Activated naive CD4-positive, alpha-beta T cell treated with anti-CD3 and anti-CD28 coated beads, Interleukin-2, amount 50 U/mL, for 72 hours (primary cell): ENCODE results near the gene DUSP23. TPM values are rescaled to one million over a fixed set of nuclear protein-coding genes. Genes with fewer than 3 reads are reported as not detected.

ENCODE experiments used
- ATAC-seq, 2 donors: fragments of 150-1000 bp; cut with Tn5 transposase; 2 replicates each; pipeline ENCODE4 v1.10.0; 2021; ENCODE audit warnings: mild to moderate bottlenecking in 2 of 2, moderate library complexity in 2 of 2
- DNase-seq, 2 donors: peaks; one replicate each; pipeline ENCODE4 v3.0.0; 2021 to 2022; ENCODE audit warnings: low spot score in 2 of 2
- H3K27ac Mint-ChIP-seq, 2 donors: one replicate each; pipeline ENCODE4 v1.8.0; 2022; ENCODE audit warnings: mild to moderate bottlenecking in 2 of 2, mixed read lengths in 2 of 2
- H3K36me3 Mint-ChIP-seq, 2 donors: one replicate each; pipeline ENCODE4 v1.8.0; 2022; ENCODE audit warnings: mixed read lengths in 2 of 2
- H3K9me3 Mint-ChIP-seq, 2 donors: one replicate each; pipeline ENCODE4 v1.8.0; 2022; ENCODE audit warnings: mixed read lengths in 2 of 2
- total RNA-seq, 2 donors: library from RNA; stranded (reverse); gene quantifications; one replicate each; pipeline ENCODE4 v1.2.3, GENCODE V29; 2022

The DUSP23 gene
- total RNA-seq: 10 to 100 TPM; 16.8 to 24.4 TPM

DNA sequence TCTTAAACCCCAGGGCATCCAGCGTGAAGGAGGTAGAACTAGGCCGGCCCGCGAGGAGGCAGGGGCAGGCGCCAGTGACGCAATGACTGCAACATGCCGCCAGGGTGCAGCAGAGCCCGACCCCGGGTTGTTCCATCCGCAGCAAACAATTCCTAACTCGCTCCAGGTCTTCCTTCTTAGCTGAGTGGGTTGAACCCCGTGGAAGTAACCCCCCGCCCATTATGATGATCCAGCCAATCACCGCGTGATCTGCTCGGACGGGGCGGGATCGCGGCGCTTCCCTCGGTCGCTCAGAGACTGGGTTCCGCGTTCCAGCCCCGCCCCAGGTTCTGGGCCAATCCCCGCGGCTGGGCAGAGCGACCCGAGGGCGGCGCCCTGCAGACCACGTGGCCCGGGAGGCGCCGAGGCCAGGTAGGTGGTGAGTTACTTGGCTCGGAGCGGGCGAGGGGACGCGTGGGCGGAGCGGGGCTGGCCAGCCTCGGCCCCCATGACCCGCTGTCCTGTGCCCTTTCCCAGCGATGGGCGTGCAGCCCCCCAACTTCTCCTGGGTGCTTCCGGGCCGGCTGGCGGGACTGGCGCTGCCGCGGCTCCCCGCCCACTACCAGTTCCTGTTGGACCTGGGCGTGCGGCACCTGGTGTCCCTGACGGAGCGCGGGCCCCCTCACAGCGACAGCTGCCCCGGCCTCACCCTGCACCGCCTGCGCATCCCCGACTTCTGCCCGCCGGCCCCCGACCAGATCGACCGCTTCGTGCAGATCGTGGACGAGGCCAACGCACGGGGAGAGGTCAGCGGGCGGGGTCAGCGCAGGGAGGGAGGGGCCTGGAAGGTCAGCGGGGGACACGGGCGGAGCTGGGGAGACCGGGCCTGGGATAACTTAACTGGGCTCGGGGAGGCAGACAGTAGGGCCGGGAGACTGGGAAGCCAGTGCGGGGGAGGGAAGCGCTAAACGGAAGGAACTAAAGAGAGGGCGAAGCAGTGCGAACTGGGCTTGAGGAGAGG, at the start of gene DUSP23:
DUSP23 (plus strand) TSS at position 380 of the 1,000 bp plus-strand sequence; CDS start at position 519, 139 bp downstream.
- no peaks in the 10 kb centered on the region for H3K36me3 Mint-ChIP-seq
- peak within 1 kb of the TSS in 1 of 2 donors; percentile 67 for H3K27ac Mint-ChIP-seq
- DNase-seq: peak; percentile 96 to 97
- no peaks in the 10 kb centered on the region for H3K9me3 Mint-ChIP-seq
- ATAC-seq: peak; percentile 98

- Mint-ChIP-seq H3K27ac (no peak overlapping the region), H3K9me3 (peaks cover 0 to 4% of the 10 kb centered on the region in 2 donors), H3K36me3 (no peaks in the 10 kb centered on the region)
- DNase-seq (no peak), ATAC-seq (no peak)
Measured at GRCh38 chr1:159737238-159737916, 43.4 kb upstream of the DUSP23 start.

DNA sequence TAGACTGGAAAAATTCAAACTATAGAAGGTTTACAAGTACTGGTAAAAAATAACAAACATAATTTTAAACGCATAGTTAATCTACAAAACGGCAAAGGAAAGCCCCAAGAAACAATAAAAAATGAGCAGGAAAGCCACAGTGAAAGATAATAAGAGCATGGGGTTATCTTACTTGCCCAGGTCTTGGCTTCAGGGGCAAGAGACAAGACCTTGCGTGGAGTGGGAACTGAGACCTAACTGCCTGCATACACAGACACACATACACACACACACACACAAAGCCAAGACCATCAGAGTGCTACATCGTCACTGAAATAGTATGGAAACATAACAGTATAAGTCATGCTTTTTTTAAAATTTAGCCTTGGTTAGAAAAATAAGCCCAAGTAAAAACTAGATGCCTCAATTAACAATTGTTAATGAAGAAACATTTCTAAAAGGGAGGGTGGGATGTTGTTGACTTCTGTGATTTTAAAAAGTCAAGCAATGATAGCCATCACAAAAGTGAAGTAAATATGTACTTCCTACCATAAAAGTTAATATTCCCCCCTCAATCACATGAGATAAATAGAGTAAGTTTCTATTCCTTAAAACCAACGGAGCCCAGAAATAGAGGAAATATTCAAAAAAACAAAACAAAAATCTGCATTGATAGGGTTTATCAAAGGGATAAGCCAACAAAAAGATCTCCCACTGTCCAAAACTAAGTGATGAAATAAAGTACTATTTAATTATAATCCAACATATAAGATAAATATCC, 36.9 kb upstream of the DUSP23 start:
- Mint-ChIP-seq H3K9me3 (no peaks in the 10 kb centered on the region), H3K27ac (no peak overlapping the region)

GRCh38 chr1:159746666-159747065, 34.1 kb upstream of the DUSP23 start:
- ATAC-seq: no peak
- Mint-ChIP-seq H3K27ac (no peak overlapping the region), H3K36me3 (no peaks in the 10 kb centered on the region), H3K9me3 (no peaks in the 10 kb centered on the region)
- no peak for DNase-seq

More for the DNA sequence above, 36.9 kb upstream of the DUSP23 start:
- no peak for ATAC-seq
- H3K36me3 Mint-ChIP-seq: no peaks in the 10 kb centered on the region
- DNase-seq: no peak

DNA sequence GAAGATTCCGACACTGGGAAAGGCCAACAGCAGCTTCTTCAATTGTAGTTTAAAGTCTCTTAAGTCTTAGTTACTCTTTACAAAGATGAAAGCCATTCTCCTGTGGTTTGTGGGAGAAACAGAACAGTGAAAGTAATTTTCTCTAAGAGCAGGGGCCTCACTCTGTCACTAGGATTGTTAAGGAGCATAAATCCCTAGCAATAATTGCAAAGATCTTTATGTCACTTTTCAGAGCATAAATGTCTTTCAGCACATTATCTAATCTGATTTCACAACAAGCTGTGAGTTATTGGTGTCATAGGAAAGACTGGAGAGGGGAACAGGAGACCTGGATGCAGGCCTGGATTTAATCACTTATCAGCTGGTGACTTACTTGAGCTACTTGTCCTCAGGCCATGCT, 32.4 kb upstream of the DUSP23 start:
- DNase-seq (no peak), ATAC-seq (no peak)
- Mint-ChIP-seq H3K9me3 (no peaks in the 10 kb centered on the region), H3K36me3 (no peaks in the 10 kb centered on the region), H3K27ac (no peak overlapping the region)

DNA sequence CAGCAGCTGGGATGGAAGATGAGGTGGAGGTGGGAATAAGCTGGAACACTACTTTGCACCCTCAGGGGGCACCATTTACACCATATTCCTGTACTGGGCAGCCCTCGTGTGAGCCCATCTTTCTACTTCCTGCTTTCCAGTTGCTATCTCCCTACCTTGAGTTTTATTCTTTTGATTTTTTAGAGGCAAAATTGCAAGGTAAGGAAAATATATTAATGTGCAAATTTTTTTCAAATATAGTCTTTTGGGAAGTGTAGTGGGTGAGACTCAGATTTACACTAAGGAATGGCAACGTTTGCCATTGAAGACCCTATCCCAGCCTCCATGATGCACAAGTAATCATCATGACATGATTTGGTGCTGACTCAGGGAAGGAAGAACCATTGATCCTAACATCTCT, 31.1 kb upstream of the DUSP23 start:
- Mint-ChIP-seq H3K36me3 (no peaks in the 10 kb centered on the region), H3K9me3 (no peaks in the 10 kb centered on the region), H3K27ac (no peak overlapping the region)
- ATAC-seq: no peak
- no peak for DNase-seq

DNA sequence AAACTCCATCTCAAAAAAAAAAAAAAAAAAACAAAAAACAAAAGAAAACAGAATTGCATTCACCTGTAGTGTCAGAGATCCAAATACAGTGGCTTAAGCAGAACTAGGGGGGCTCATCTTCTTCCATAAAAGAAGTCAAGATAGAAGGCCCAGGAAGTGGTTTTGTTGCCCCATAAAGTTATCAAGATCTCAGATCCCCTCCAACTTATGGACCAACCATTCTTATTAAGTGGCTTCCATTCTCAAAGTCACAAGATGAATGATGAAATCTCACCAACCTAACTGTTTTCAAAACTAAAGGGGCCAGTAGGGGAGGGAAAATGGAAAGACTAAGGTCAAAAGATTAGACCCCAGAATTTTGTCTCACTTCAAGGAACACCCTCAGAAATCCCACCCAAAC, 30.1 kb upstream of the DUSP23 start:
- DNase-seq (no peak), ATAC-seq (no peak)
- no peaks in the 10 kb centered on the region for H3K36me3 Mint-ChIP-seq
- no peak overlapping the region for H3K27ac Mint-ChIP-seq
- no peaks in the 10 kb centered on the region for H3K9me3 Mint-ChIP-seq

DNA sequence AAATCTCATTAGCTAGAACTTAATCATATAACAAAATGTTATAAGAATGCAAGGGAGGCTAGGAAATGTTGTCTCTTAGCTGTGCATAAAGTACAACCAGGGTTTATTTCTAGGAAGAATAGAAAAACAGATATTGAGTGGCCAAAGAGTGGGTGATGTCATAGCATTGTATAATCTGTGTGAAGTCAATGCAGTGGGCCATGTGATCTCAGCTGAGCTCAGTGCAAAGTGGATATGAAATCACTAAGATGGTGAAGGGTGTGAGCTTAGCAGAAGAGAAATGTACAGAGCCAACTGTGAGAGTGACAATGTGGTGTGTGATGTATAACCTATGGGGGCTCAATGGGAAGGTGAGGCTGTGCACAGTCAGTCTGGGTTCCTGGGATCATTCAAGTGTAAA, 29.7 kb upstream of the DUSP23 start:
- no peak for ATAC-seq
- no peaks in the 10 kb centered on the region for H3K9me3 Mint-ChIP-seq

DNA sequence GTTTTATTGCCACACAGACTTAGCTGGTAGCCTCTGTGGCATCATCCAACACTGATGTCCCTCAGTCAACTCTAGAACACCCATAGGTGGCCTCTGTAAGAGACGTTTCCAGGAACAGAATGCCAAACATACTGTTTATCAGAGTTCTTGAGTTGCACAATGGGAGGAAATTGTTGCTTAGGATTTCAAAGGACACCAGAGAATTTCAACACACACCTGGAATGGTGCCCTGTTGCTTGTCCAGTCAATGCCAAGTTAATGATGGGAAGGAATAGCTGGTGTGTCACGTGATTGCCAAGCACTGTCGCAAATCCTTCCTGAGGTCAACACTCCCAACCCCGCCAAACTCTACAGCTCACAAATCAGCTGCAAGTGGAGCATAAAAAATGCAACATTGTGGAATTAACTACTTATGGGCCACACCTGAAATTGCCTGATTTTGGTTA, 28.6 kb upstream of the DUSP23 start:
- no peak for ATAC-seq
- no peak overlapping the region for H3K27ac Mint-ChIP-seq

More for the DNA sequence above, 29.7 kb upstream of the DUSP23 start:
- Mint-ChIP-seq H3K36me3 (no peaks in the 10 kb centered on the region), H3K27ac (no peak overlapping the region)
- no peak for DNase-seq

GRCh38 chr1:159753386-159753785, 27.4 kb upstream of the DUSP23 start:
- no peak overlapping the region for H3K27ac Mint-ChIP-seq
- ATAC-seq (no peak), DNase-seq (no peak)
- no peaks in the 10 kb centered on the region for H3K9me3 Mint-ChIP-seq
- no peaks in the 10 kb centered on the region for H3K36me3 Mint-ChIP-seq

More for the DNA sequence above, 28.6 kb upstream of the DUSP23 start:
- no peak for DNase-seq
- no peaks in the 10 kb centered on the region for H3K9me3 Mint-ChIP-seq
- H3K36me3 Mint-ChIP-seq: no peaks in the 10 kb centered on the region

GRCh38 chr1:159755451-159756007, 25.2 kb upstream of the DUSP23 start:
- no peak overlapping the region for H3K27ac Mint-ChIP-seq
- ATAC-seq (no peak), DNase-seq (no peak)
- H3K9me3 Mint-ChIP-seq: no peaks in the 10 kb centered on the region
- no peaks in the 10 kb centered on the region for H3K36me3 Mint-ChIP-seq

GRCh38 chr1:159756397-159756796, 24.4 kb upstream of the DUSP23 start:
- Mint-ChIP-seq H3K27ac (no peak overlapping the region), H3K9me3 (no peaks in the 10 kb centered on the region)
- no peak for ATAC-seq

DNA sequence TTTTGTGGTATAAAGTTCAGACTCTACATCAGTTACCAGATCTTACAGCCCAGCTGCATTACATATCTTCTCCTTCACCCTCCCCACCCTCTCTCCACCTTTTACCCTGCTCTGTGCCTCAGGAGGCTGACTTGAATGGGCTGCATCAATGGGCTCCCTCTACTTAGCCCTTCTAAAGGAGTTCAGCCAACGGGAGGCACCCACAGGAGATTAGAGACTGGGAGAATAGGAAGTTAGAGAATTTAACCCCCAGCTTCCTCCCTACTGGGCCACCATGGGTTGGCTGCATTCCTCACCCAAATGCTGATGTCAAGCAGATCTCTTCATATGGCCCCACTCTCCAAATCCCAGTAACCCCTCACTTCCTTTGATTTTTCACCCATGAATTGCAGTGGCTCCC, 17.1 kb upstream of the DUSP23 start:
- no peaks in the 10 kb centered on the region for H3K36me3 Mint-ChIP-seq
- H3K27ac Mint-ChIP-seq: no peak overlapping the region
- ATAC-seq (no peak), DNase-seq (no peak)
- H3K9me3 Mint-ChIP-seq: no peaks in the 10 kb centered on the region

More at GRCh38 chr1:159756397-159756796, 24.4 kb upstream of the DUSP23 start:
- no peaks in the 10 kb centered on the region for H3K36me3 Mint-ChIP-seq
- no peak for DNase-seq

DNA sequence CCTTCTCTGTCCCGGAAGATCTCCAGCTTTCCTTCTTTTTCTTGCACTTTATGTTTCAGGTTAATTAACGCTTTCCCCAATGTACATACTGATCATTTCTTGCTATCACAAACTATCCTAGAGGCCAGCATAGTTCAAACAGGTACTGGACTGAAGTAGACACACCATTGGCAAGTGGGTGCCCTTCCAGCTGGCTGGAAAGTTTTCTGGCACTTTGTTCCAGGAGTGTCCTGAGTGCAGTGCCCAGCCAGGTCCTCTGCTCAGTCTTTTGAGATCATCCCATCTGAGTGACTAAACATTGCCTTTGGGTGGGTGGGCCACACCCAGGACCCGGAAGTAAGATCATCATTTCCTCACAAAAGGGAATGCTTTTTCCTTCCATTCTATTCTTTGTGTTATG, 15.0 kb upstream of the DUSP23 start:
- H3K36me3 Mint-ChIP-seq: no peaks in the 10 kb centered on the region
- peak overlapping the region in 1 of 2 donors; percentile 8 for H3K27ac Mint-ChIP-seq
- ATAC-seq (no peak), DNase-seq (no peak)
- H3K9me3 Mint-ChIP-seq: no peaks in the 10 kb centered on the region

GRCh38 chr1:159771127-159771895, 9.5 kb upstream of the DUSP23 start:
- ATAC-seq (no peak), DNase-seq (no peak)
- Mint-ChIP-seq H3K9me3 (no peaks in the 10 kb centered on the region), H3K27ac (no peak overlapping the region), H3K36me3 (no peaks in the 10 kb centered on the region)

DNA sequence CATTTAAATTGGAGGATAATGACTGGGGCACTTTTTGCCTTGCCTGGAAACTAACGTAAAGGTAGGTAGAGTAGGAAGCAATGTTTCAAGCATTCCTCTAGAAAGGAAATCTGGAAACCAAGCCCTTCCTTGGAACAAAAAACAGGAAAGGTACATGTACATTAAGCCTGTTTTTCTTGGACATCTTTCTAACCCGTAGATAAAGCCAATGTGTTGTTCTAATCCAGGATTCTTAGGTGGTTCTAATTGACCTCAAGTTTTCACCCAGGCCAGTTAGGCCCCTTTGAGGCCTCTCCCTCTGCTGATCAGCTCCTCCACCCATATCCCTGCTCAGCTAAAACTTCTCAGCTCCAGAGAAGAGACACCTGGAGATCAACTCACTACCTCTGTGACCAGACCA, 6.3 kb upstream of the DUSP23 start:
- H3K9me3 Mint-ChIP-seq: no peaks in the 10 kb centered on the region
- no peaks in the 10 kb centered on the region for H3K36me3 Mint-ChIP-seq
- no peak for DNase-seq

More for the DNA sequence above, 6.3 kb upstream of the DUSP23 start:
- no peak overlapping the region for H3K27ac Mint-ChIP-seq
- no peak for ATAC-seq
